HCT116 (cell line): ENCODE results near the gene DVL2. TPM values are rescaled to one million over a fixed set of nuclear protein-coding genes. Genes with fewer than 3 reads are reported as not detected.
A peak's percentile ranks its signal among the peaks of the same experiment; 100 is the strongest.

ENCODE experiments used
- ATAC-seq: fragments of 200-7000 bp; cut with Tn5 transposase; 2 replicates; pipeline ENCODE4 v1.9.1; 2020; ENCODE audit warnings: mild to moderate bottlenecking, moderate library complexity
- BruUV-seq: library from RNA; stranded (reverse); fragments of 400-500 nt; replicated peaks from 2 replicates; lab custom pipeline; 2021; lab: Mats Ljungman, UMichigan
- CTCF ChIA-PET: fragments of 300-600 bp; sonication (Branson Sonifier 250); formaldehyde crosslinking; loops from one replicate; lab custom pipeline; 2021; ENCODE audit warnings: antibody characterized with exemption; lab: Charles Lee
- POLR2A ChIA-PET: fragments of 300-600, 350-600 bp; sonication (Branson Sonifier 250); formaldehyde crosslinking; loops from one replicate; lab custom pipeline; 2021; ENCODE audit warnings: antibody characterized with exemption; lab: Charles Lee
- RAD21 ChIA-PET, 2 experiments: fragments of 300-600 bp; sonication (Branson Sonifier 250); formaldehyde crosslinking; loops; one replicate each; lab custom pipeline; 2023; ENCODE audit warnings: low total read pairs in 2 of 2; ENCODE audit not compliant: uncharacterized antibody in 2 of 2, unreplicated experiment in 2 of 2, low non-redundant PET in 1 of 2; lab: Charles Lee
- DNase-seq: peaks from one replicate; pipeline ENCODE4 v3.0.0-alpha.2; 2010; ENCODE audit warnings: low read depth, low spot score
- H2AFZ ChIP-seq: fragments of 200-600 bp; shearing (Covaris generic), sonication (generic); 2 replicates; pipeline ENCODE4 v1.6.1; 2017; ENCODE audit warnings: low read depth, mixed run types, mixed read lengths, antibody characterized with exemption, low read length; ENCODE audit not compliant: poor library complexity, severe bottlenecking
- H3K27ac ChIP-seq: 2 replicates; pipeline ENCODE4 v1.5.1; 2012; ENCODE audit warnings: low read depth, low read length
- H3K27me3 ChIP-seq: fragments of 200-600 bp; sonication (generic); 2 replicates; pipeline ENCODE4 v1.6.1; 2016; ENCODE audit warnings: mixed run types, low read length, mixed read lengths; ENCODE audit not compliant: insufficient read depth
- H3K36me3 ChIP-seq, 2 experiments: fragments of 200-500 bp in 1 of 2; fragments of 200-600 bp in 1 of 2; sonication (Bioruptor generic) in 1 of 2; sonication (generic) in 1 of 2; 2 replicates each; pipeline versions ENCODE4 v1.5.1 to v1.6.1; 2014 to 2016; ENCODE audit warnings: low read length in 2 of 2, inconsistent platforms in 1 of 2, mixed read lengths in 1 of 2, mixed run types in 1 of 2; ENCODE audit not compliant: insufficient read depth in 2 of 2, control insufficient read depth in 1 of 2
- H3K4me1 ChIP-seq, 2 experiments: fragments of 200-600 bp in 1 of 2; sonication (generic) in 1 of 2; 2 replicates each; pipeline versions ENCODE4 v1.5.1 to v1.6.1; 2012 to 2017; ENCODE audit warnings: low read length in 2 of 2, inconsistent platforms in 1 of 2, mild to moderate bottlenecking in 1 of 2, mixed read lengths in 1 of 2, mixed run types in 1 of 2, moderate library complexity in 1 of 2; ENCODE audit not compliant: insufficient read depth in 2 of 2, control insufficient read depth in 1 of 2
- H3K4me2 ChIP-seq: fragments of 200-600 bp; sonication (generic); 2 replicates; pipeline ENCODE4 v1.6.1; 2017; ENCODE audit warnings: mixed run types, low read length, mixed read lengths
- H3K4me3 ChIP-seq, 2 experiments: fragments of 200-600 bp in 1 of 2; sonication (generic) in 1 of 2; replicated peaks in 1 of 2; 2 replicates each; pipeline ENCODE4 v1.5.1; 2011 to 2016; ENCODE audit warnings: low read length in 2 of 2, control low read depth in 1 of 2, low read depth in 1 of 2, mild to moderate bottlenecking in 1 of 2, mixed read lengths in 1 of 2, mixed run types in 1 of 2
- H3K79me2 ChIP-seq: fragments of 200-600 bp; sonication (generic); 2 replicates; pipeline ENCODE4 v1.6.1; 2017; ENCODE audit warnings: mild to moderate bottlenecking, mixed run types, low read length, moderate library complexity, mixed read lengths; ENCODE audit not compliant: insufficient read depth
- H3K9ac ChIP-seq: fragments of 200-600 bp; sonication (generic); 2 replicates; pipeline ENCODE4 v1.6.1; 2016; ENCODE audit warnings: low read length, mixed read lengths
- H3K9me2 ChIP-seq: fragments of 200-600 bp; sonication (generic), shearing (Covaris generic); 2 replicates; pipeline ENCODE4 v1.6.1; 2017; ENCODE audit warnings: mixed run types, mild to moderate bottlenecking, moderate library complexity; ENCODE audit not compliant: insufficient read depth
- H3K9me3 ChIP-seq, 2 experiments: fragments of 200-500 bp in 1 of 2; fragments of 200-600 bp in 1 of 2; sonication (Bioruptor generic) in 1 of 2; sonication (generic) in 1 of 2; 2 replicates each; pipeline ENCODE4 v1.6.1; 2014 to 2017; ENCODE audit warnings: low read length in 2 of 2, mixed read lengths in 2 of 2, inconsistent platforms in 1 of 2, low read depth in 1 of 2, mild to moderate bottlenecking in 1 of 2, mixed run types in 1 of 2, moderate library complexity in 1 of 2; ENCODE audit not compliant: control insufficient read depth in 1 of 2, insufficient read depth in 1 of 2
- H4K20me1 ChIP-seq: fragments of 200-600 bp; sonication (generic), shearing (Covaris generic); 2 replicates; pipeline ENCODE4 v1.6.1; 2017; ENCODE audit warnings: mixed run types, mild to moderate bottlenecking, moderate library complexity; ENCODE audit not compliant: insufficient read depth
- ATF3 ChIP-seq: IDR thresholded peaks from 2 replicates; pipeline ENCODE4 v1.6.1; 2012
- CEBPB ChIP-seq: IDR thresholded peaks from 2 replicates; pipeline ENCODE4 v1.6.1; 2012; ENCODE audit warnings: low read depth
- CTCF ChIP-seq, 3 experiments: fragments of 200-600 bp in 1 of 3; sonication (generic) in 1 of 3; IDR thresholded peaks in 2 of 3; conservative IDR thresholded peaks in 1 of 3; 2 replicates each; pipeline ENCODE4 v1.5.1; 2012 to 2017; ENCODE audit warnings: low read depth in 2 of 3, low read length in 2 of 3, antibody characterized with exemption in 1 of 3, borderline replicate concordance in 1 of 3, control low read depth in 1 of 3, mild to moderate bottlenecking in 1 of 3, mixed read lengths in 1 of 3, mixed run types in 1 of 3, moderate library complexity in 1 of 3; ENCODE audit not compliant: insufficient read depth in 1 of 3
- EGR1 ChIP-seq: IDR thresholded peaks from 2 replicates; pipeline ENCODE4 v1.6.1; 2012; ENCODE audit warnings: low read depth
- FOSL1 ChIP-seq: IDR thresholded peaks from 2 replicates; pipeline ENCODE4 v1.6.1; 2012; ENCODE audit warnings: low read depth
- JUND ChIP-seq: IDR thresholded peaks from 2 replicates; pipeline ENCODE4 v1.6.1; 2012
- MAX ChIP-seq: IDR thresholded peaks from 2 replicates; pipeline ENCODE4 v1.6.1; 2012
- POLR2A ChIP-seq: IDR thresholded peaks from 2 replicates; pipeline ENCODE4 v1.7.0; 2011; ENCODE audit warnings: borderline replicate concordance; ENCODE audit not compliant: insufficient read depth, insufficient read length; ENCODE audit errors: extremely low read depth
- REST ChIP-seq: IDR thresholded peaks from 2 replicates; pipeline ENCODE4 v1.6.1; 2012; ENCODE audit warnings: low read depth
- SIN3A ChIP-seq: IDR thresholded peaks from 2 replicates; pipeline ENCODE4 v1.6.1; 2012; ENCODE audit warnings: low read depth
- SP1 ChIP-seq: IDR thresholded peaks from 2 replicates; pipeline ENCODE4 v1.6.1; 2012; ENCODE audit warnings: low read depth
- TCF7L2 ChIP-seq: IDR thresholded peaks from 2 replicates; pipeline ENCODE4 v1.7.0; 2011; ENCODE audit warnings: borderline replicate concordance, inconsistent platforms; ENCODE audit not compliant: insufficient read depth, insufficient read length; ENCODE audit errors: extremely low read depth
- YY1 ChIP-seq: IDR thresholded peaks from 2 replicates; pipeline ENCODE4 v1.6.1; 2011; ENCODE audit warnings: low read length, low read depth, moderate library complexity, mild to moderate bottlenecking; ENCODE audit not compliant: insufficient replicate concordance; ENCODE audit errors: extremely low read depth
- ZFX ChIP-seq: fragments of 450-650 bp; IDR thresholded peaks from 2 replicates; pipeline ENCODE4 v1.6.1; 2017
- intact Hi-C: fragments of 100-400 bp; cut with micrococcal nuclease; formaldehyde crosslinking; loops from 2 replicates; pipeline ENCODE4 v1.10.0; 2022
- total RNA-seq: library from RNA; stranded (reverse); gene quantifications from one replicate; pipeline ENCODE4 v1.2.1, GENCODE V29; 2021; ENCODE audit not compliant: unreplicated experiment

Gene DVL2
- total RNA-seq, 1 experiment from 2014 or later: 69.7 TPM

GRCh38 chr17:7215652-7216180, 18.6 kb downstream of the DVL2 start (continued):
- TF ChIP-seq REST: no peak
- no peak for TF ChIP-seq CTCF (IDR thresholded peaks at IDR 0.05 in 2 of 3, conservative IDR thresholded peaks at IDR 0.05 in 1 of 3; ENCODE audit: borderline replicate concordance in 1 of 3, insufficient read depth in 1 of 3, low read depth in 2 of 3, low read length in 2 of 3)
- no peak for TF ChIP-seq CEBPB
- TF ChIP-seq EGR1: no peak
- no peak for TF ChIP-seq ZFX
- no peak for TF ChIP-seq SP1

GRCh38 chr17:7215136-7215638, 19.1 kb downstream of the DVL2 start:
- H3K4me1 ChIP-seq: peaks cover 11 to 57% of the 10 kb centered on the region in 2 experiments; a peak in 3 of 4 replicates
- H3K27me3 ChIP-seq: no peaks in the 10 kb centered on the region
- no peak for TF ChIP-seq MAX
- TF ChIP-seq FOSL1: no peak
- TF ChIP-seq EGR1: no peak
- no peak for TF ChIP-seq SIN3A
- TF ChIP-seq ATF3: no peak
- TF ChIP-seq POLR2A: no peak
- TF ChIP-seq TCF7L2: no peak
- TF ChIP-seq YY1: no peak
- no peak for TF ChIP-seq JUND
- ChIA-PET RAD21 (no interaction called here), POLR2A (interaction anchor here (0.5 to 1.3 kb wide), 3 partner anchors 23 to 67 kb away, joined by 3 to 4 read pairs (median 3); partner anchors contain the start of gene GABARAP), CTCF (interaction anchor here (1.2 to 2.7 kb wide), 2 partner anchors 169 to 180 kb away, joined by 3 to 19 read pairs; partner anchors contain the start of gene SLC16A13)
- H2AFZ ChIP-seq: no peak overlapping the region
- peak overlapping the region in 1 of 2 experiments; percentile 50; a peak in 2 of 4 replicates for H3K4me3 ChIP-seq
- H3K79me2 ChIP-seq: peaks cover 4% of the 10 kb centered on the region; the same call in 1 of the 2 replicates
- no peaks in the 10 kb centered on the region for H3K36me3 ChIP-seq
- DNase-seq (no peak), ATAC-seq (no peak)
- H3K9me3 ChIP-seq: no peaks in the 10 kb centered on the region
- no peaks in the 10 kb centered on the region for H3K9me2 ChIP-seq
- intact Hi-C loops: no loop called here
- no peak overlapping the region; the same call in 1 of the 2 replicates for H3K9ac ChIP-seq
- H3K27ac ChIP-seq: peak overlapping the region; percentile 43
- peak overlapping the region; percentile 68 for H3K4me2 ChIP-seq
- H4K20me1 ChIP-seq: no peaks in the 10 kb centered on the region
- no TSS peak for BruUV-seq
